ENCODE results near the gene LPAR3. TPM values are rescaled to one million over a fixed set of nuclear protein-coding genes. Genes with fewer than 3 reads are reported as not detected.

Gene LPAR3
- total RNA-seq, 1 donor from 2014 or later: not detected

- H3K27me3 Mint-ChIP-seq (ENCODE audit: low read depth): peaks cover 13% of the 10 kb centered on the region
- TF ChIP-seq CTCF (IDR thresholded peaks at IDR 0.05): no peak
- no peak for DNase-seq (ENCODE audit: low spot score)
- H3K9me3 Mint-ChIP-seq (ENCODE audit: low read depth): no peaks in the 10 kb centered on the region
- H3K27ac Mint-ChIP-seq (ENCODE audit: unreplicated experiment): no peak overlapping the region
- no peaks in the 10 kb centered on the region for H3K36me3 Mint-ChIP-seq (ENCODE audit: low read depth)
- H3K4me1 Mint-ChIP-seq (ENCODE audit: low read depth): peaks cover 8% of the 10 kb centered on the region
- no peak overlapping the region for H3K4me3 Mint-ChIP-seq (ENCODE audit: unreplicated experiment)
Measured at GRCh38 chr1:84823991-84824390, 69.0 kb downstream of the LPAR3 start.

- DNase-seq (ENCODE audit: low spot score): no peak
- no peak overlapping the region for H3K4me3 Mint-ChIP-seq (ENCODE audit: unreplicated experiment)
- no peak for TF ChIP-seq CTCF (IDR thresholded peaks at IDR 0.05)
- no peak overlapping the region for H3K27ac Mint-ChIP-seq (ENCODE audit: unreplicated experiment)
- peaks cover 8% of the 10 kb centered on the region for H3K4me1 Mint-ChIP-seq (ENCODE audit: low read depth)
- H3K9me3 Mint-ChIP-seq (ENCODE audit: low read depth): no peaks in the 10 kb centered on the region
- peaks cover 11% of the 10 kb centered on the region for H3K27me3 Mint-ChIP-seq (ENCODE audit: low read depth)
- H3K36me3 Mint-ChIP-seq (ENCODE audit: low read depth): no peaks in the 10 kb centered on the region
Measured at GRCh38 chr1:84823511-84823910, 69.5 kb downstream of the LPAR3 start.

GRCh38 chr1:84810343-84810742 is 82.7 kb downstream of the LPAR3 start:
- Mint-ChIP-seq H3K27me3 (ENCODE audit: low read depth) (peaks cover 50% of the 10 kb centered on the region), H3K9me3 (ENCODE audit: low read depth) (no peaks in the 10 kb centered on the region), H3K27ac (ENCODE audit: unreplicated experiment) (no peak overlapping the region)

GRCh38 chr1:84809023-84809422 is 84.0 kb downstream of the LPAR3 start:
- DNase-seq (ENCODE audit: low spot score): no peak

More at GRCh38 chr1:84810343-84810742, 82.7 kb downstream of the LPAR3 start:
- Mint-ChIP-seq H3K4me1 (ENCODE audit: low read depth) (no peaks in the 10 kb centered on the region), H3K36me3 (ENCODE audit: low read depth) (no peaks in the 10 kb centered on the region), H3K4me3 (ENCODE audit: unreplicated experiment) (no peak overlapping the region)
- TF ChIP-seq CTCF (IDR thresholded peaks at IDR 0.05): no peak
- no peak for DNase-seq (ENCODE audit: low spot score)

GRCh38 chr1:84803604-84804003 is 89.4 kb downstream of the LPAR3 start:
- no peaks in the 10 kb centered on the region for H3K36me3 Mint-ChIP-seq (ENCODE audit: low read depth)
- H3K27ac Mint-ChIP-seq (ENCODE audit: unreplicated experiment): no peak overlapping the region
- peaks cover 32% of the 10 kb centered on the region for H3K27me3 Mint-ChIP-seq (ENCODE audit: low read depth)
- H3K9me3 Mint-ChIP-seq (ENCODE audit: low read depth): no peaks in the 10 kb centered on the region
- no peak for DNase-seq (ENCODE audit: low spot score)
- no peak overlapping the region for H3K4me3 Mint-ChIP-seq (ENCODE audit: unreplicated experiment)
- no peaks in the 10 kb centered on the region for H3K4me1 Mint-ChIP-seq (ENCODE audit: low read depth)
- TF ChIP-seq CTCF (IDR thresholded peaks at IDR 0.05): no peak

More at GRCh38 chr1:84809023-84809422, 84.0 kb downstream of the LPAR3 start:
- Mint-ChIP-seq H3K4me1 (ENCODE audit: low read depth) (no peaks in the 10 kb centered on the region), H3K27ac (ENCODE audit: unreplicated experiment) (no peak overlapping the region), H3K9me3 (ENCODE audit: low read depth) (no peaks in the 10 kb centered on the region), H3K36me3 (ENCODE audit: low read depth) (no peaks in the 10 kb centered on the region), H3K27me3 (ENCODE audit: low read depth) (peaks cover 50% of the 10 kb centered on the region), H3K4me3 (ENCODE audit: unreplicated experiment) (no peak overlapping the region)
- TF ChIP-seq CTCF (IDR thresholded peaks at IDR 0.05): no peak
